Measurements from ENCODE around the gene P2RY2.
"Not testable (repeated sequence)": the region's sequence is repeated elsewhere in the genome, so short reads cannot be mapped to it uniquely, and the experiment has no call there.

Gene P2RY2

DNA sequence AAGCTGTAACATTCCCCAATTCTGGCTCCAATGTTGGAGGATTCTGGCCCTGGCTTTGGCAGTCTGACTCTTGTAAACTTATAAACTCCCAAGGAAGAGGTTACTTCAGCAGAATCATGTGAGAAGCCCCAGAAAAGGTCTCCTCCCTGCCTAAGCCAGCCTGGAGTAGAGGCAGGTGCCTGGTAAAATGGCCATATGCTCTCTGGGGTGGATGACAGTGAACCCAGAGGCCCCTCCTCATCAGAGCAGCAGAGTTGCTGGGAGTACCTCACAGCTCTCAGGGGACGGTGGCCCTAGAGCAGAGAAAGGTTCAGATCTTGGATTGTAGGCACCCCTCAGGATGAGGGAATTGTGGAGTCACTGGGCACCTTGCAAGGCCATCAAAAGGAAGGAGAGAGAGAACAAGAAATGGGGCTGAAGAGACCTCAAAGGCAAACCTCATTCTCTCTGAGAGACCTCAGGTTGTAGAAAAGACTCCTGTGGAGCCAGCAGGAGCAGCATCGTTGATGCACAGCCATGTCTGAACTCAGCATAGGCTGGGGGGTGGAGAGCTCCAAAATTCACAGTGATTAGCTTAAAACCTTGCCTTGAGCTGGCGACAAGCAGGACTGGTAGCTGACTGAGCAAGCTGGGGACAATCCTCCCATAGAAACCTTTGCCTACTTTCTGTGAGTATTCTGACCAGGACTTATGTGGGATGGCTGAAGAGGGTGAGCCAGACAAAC is 49.2 kb downstream of the P2RY2 start:
- H3K27ac ChIP-seq (ENCODE audit: low read length) = no peak overlapping the region
- H3K4me1 ChIP-seq (ENCODE audit: control insufficient read depth in 1 of 2, insufficient read depth in 2 of 2, low read length in 2 of 2) = peaks cover 6 to 9% of the 10 kb centered on the region in 2 donors

DNA sequence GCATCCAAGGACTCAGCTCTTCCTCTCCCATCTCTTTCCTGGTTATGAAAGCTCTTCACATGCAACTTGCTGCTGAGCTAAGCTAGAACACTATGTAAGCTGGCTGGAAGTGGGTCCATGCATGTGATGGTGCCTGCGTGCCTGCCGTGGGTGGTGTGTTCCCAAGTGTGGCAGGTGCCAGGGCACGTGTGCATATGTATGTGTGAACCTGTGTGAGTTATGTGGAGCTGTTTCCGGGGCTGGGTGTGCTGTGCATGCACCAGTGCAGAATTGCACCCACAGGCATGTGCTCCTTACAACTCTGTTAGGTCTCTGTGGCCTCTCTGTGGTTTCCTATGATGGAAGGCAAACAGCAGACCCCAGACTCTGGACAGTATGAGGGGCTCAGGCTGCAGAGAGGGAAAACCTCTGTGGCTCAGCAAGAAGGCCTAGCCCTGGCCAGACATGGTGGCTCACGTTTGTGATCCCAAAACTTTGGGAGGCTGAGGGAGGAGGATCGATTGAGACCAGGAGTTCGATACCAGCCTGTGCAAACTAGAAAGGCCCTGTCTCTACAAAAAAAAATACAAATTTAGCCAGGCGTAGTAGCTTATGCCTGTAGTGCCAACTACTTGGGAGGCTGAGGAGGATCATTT is 49.9 kb downstream of the P2RY2 start:
- Histone ChIP-seq H3K27ac (ENCODE audit: low read length) (no peak overlapping the region), H3K4me1 (ENCODE audit: control insufficient read depth in 1 of 2, insufficient read depth in 2 of 2, low read length in 2 of 2) (peaks cover 6 to 9% of the 10 kb centered on the region in 2 donors)

More for the DNA sequence above, 49.2 kb downstream of the P2RY2 start:
- no peaks in the 10 kb centered on the region for H3K9me3 ChIP-seq (ENCODE audit: control insufficient read depth in 1 of 2, low read length in 2 of 2)
- peaks cover 6% of the 10 kb centered on the region for H3K27me3 ChIP-seq (ENCODE audit: low read depth, low read length)
- H3K36me3 ChIP-seq (ENCODE audit: control insufficient read depth in 1 of 2, insufficient read depth in 2 of 2, low read length in 2 of 2) = no peaks in the 10 kb centered on the region
- no peak overlapping the region for H3K4me3 ChIP-seq (ENCODE audit: low read depth in 1 of 2, low read length in 2 of 2)

DNA sequence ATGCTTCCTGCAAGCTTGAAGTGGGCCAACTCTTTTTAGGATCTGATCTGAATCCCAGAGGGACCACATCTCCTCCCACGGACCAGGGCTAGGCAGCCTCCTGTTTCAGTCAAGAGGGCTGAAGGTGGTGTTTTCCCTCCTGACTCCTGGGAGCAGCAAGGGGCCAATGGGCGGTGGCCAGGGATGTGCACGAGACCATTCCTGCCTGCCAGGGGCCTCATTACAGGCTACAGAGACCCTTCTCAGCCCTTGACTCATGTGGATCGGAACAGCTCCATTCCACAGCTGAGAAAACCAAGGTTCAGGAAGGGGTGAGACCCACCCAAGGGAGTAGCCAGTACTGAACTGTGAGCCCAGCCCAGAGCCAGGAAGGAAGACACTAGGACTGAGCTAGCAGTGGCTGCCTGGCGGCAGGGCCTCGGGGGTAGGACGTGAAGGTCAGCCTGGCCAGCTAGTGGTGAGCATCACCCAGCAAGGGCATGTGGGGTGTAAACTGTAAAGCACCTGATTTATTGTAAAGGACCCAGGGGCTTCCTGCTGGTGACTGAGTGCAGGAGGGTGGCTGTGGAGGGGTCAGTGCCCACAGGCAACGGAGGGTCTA is 50.7 kb downstream of the P2RY2 start:
- H3K9me3 ChIP-seq (ENCODE audit: control insufficient read depth in 1 of 2, low read length in 2 of 2) = no peaks in the 10 kb centered on the region
- peaks cover 9 to 11% of the 10 kb centered on the region in 2 donors for H3K4me1 ChIP-seq (ENCODE audit: control insufficient read depth in 1 of 2, insufficient read depth in 2 of 2, low read length in 2 of 2)
- H3K27ac ChIP-seq (ENCODE audit: low read length) = no peak overlapping the region
- H3K4me3 ChIP-seq (ENCODE audit: low read depth in 1 of 2, low read length in 2 of 2) = no peak overlapping the region
- no peaks in the 10 kb centered on the region for H3K36me3 ChIP-seq (ENCODE audit: control insufficient read depth in 1 of 2, insufficient read depth in 2 of 2, low read length in 2 of 2)
- H3K27me3 ChIP-seq (ENCODE audit: low read depth, low read length) = peaks cover 6% of the 10 kb centered on the region

More for the DNA sequence above, 49.9 kb downstream of the P2RY2 start:
- Histone ChIP-seq H3K27me3 (ENCODE audit: low read depth, low read length) (peaks cover 6% of the 10 kb centered on the region), H3K4me3 (ENCODE audit: low read depth in 1 of 2, low read length in 2 of 2) (no peak overlapping the region), H3K36me3 (ENCODE audit: control insufficient read depth in 1 of 2, insufficient read depth in 2 of 2, low read length in 2 of 2) (no peaks in the 10 kb centered on the region), H3K9me3 (ENCODE audit: control insufficient read depth in 1 of 2, low read length in 2 of 2) (no peaks in the 10 kb centered on the region)

DNA sequence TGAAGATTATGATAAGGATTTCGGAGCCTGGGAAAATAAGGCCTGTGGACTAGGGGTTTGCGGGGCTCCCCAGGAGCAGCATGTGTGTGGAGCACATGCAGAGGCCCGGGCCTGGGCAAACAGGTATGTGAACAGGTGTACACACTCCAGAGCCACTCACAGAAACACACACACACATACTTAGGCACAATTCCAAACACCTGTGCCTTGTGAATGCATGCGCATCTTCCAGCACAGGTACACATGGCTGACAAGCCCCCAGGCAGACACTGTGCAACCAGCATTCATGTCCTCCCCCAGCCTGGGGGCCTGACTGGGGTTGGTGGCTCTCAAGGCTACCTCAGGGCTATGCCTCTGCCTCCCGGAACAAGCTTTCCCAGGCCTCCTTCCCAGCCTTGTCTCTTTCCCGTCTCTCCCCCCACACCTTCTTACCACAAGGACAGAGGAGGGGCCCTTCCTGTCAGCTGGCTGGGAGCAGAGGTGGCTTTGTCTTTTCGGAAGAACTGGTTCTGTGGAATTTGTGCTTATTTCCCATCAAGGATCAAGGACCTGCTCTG is 51.5 kb downstream of the P2RY2 start:
- H3K27me3 ChIP-seq (ENCODE audit: low read depth, low read length) = peaks cover 6% of the 10 kb centered on the region
- no peak overlapping the region for H3K27ac ChIP-seq (ENCODE audit: low read length)
- H3K4me3 ChIP-seq (ENCODE audit: low read depth in 1 of 2, low read length in 2 of 2) = no peak overlapping the region
- peaks cover 9% of the 10 kb centered on the region in 2 donors for H3K4me1 ChIP-seq (ENCODE audit: control insufficient read depth in 1 of 2, insufficient read depth in 2 of 2, low read length in 2 of 2)
- H3K36me3 ChIP-seq (ENCODE audit: control insufficient read depth in 1 of 2, insufficient read depth in 2 of 2, low read length in 2 of 2) = no peaks in the 10 kb centered on the region
- no peaks in the 10 kb centered on the region for H3K9me3 ChIP-seq (ENCODE audit: control insufficient read depth in 1 of 2, low read length in 2 of 2)

DNA sequence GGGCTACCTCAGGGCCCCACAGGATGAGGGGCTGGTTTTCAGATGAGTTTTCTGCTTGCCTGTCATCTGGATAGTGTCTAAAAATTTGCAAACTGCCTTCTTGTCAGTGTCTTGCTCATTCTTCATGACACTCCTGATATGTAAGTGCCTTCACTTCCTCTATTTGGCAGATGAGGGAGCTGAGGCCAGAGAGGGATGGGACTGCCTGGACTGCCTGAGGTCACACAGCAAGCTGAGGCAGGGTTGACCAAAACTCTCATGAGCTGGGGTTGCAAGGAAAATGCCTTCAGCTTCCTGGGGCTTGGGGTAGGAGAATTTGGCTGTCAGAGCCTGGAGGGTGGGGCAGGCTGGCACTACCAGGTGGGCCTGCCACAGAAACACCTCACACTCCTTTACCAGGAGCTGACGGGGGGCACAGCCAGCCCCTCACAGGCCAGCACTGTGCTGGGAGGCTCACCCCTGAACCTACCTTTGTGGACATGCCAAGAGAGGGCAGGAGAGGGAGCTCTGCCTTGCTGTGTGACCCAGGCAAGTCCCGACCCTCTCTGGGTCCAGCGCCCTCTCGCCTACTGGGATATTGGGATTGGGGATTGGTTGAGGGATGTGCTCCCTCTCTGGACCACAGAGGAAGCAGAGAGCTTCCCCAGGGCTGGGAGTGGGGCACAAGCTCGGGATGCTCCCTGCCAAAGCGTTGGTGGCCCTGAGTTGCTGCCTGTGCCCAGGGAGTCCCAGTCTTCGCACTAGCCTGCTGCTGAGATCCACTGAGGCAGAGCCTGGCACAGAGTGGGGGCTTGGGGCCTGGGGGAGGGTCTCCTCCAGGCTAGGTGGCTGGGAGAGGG is 52.2 kb downstream of the P2RY2 start:
- Histone ChIP-seq H3K27ac (ENCODE audit: low read length) (no peak overlapping the region), H3K4me1 (ENCODE audit: control insufficient read depth in 1 of 2, insufficient read depth in 2 of 2, low read length in 2 of 2) (peaks cover 8 to 9% of the 10 kb centered on the region in 2 donors), H3K9me3 (ENCODE audit: control insufficient read depth in 1 of 2, low read length in 2 of 2) (no peaks in the 10 kb centered on the region), H3K36me3 (ENCODE audit: control insufficient read depth in 1 of 2, insufficient read depth in 2 of 2, low read length in 2 of 2) (no peaks in the 10 kb centered on the region), H3K4me3 (ENCODE audit: low read depth in 1 of 2, low read length in 2 of 2) (no peak overlapping the region), H3K27me3 (ENCODE audit: low read depth, low read length) (peaks cover under 1% of the 10 kb centered on the region)

DNA sequence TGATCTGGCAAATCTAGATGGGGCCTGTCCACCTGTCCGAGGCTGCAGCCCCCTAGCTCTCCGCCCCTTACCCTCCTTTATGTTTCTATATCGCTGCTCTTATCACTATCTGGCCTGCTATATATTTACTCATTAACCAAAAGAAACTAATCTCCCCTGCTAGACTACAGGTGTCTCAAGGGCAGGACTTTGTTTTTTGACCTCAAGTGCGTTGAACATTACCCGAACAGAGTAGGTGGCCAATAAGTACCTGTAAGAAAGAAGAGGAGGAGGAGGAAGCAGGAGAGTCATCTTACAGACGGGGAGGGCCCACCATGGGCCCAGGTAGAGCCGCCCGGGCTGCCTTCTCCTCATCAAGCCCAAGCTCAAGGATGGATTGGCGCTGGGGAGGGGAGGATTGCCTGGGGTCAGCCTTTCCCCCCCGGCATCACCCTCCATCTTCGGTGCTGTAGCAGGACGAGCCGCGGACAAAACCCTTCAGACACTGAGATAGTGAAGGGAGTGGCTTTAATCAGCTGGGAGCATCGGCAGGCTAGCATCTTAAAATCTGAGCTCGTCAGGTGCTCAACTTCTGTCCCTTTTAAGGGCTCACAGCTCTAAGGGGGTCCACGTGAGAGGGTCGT is 52.9 kb downstream of the P2RY2 start:
- Histone ChIP-seq H3K4me3 (ENCODE audit: low read depth in 1 of 2, low read length in 2 of 2) (no peak overlapping the region), H3K36me3 (ENCODE audit: control insufficient read depth in 1 of 2, insufficient read depth in 2 of 2, low read length in 2 of 2) (no peaks in the 10 kb centered on the region), H3K27ac (ENCODE audit: low read length) (no peak overlapping the region), H3K4me1 (ENCODE audit: control insufficient read depth in 1 of 2, insufficient read depth in 2 of 2, low read length in 2 of 2) (peaks cover 8 to 9% of the 10 kb centered on the region in 2 donors), H3K27me3 (ENCODE audit: low read depth, low read length) (no peaks in the 10 kb centered on the region), H3K9me3 (ENCODE audit: control insufficient read depth in 1 of 2, low read length in 2 of 2) (no peaks in the 10 kb centered on the region)

DNA sequence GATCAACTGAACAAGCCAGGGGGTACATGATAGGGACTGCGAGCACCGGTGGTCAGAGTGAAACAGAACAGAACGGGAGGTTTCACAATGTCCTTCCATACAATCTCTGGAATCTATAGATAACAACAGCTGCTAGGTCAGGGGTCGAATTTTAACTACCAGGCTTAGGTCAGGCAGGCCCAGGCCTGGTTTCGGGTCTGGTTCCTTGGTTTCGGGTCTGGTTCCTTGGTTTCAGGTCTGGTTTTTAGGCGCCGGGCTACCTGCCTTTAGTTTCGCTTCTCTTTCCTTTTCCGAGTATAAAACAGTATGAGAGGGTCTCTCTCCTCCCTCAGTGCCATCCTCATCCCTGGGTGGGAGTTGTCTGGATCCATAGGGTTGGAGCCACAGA is 53.4 kb downstream of the P2RY2 start:
- H3K9me3 ChIP-seq (ENCODE audit: control insufficient read depth in 1 of 2, low read length in 2 of 2); H3K27ac ChIP-seq (ENCODE audit: low read length); H3K4me3 ChIP-seq (ENCODE audit: low read depth in 1 of 2, low read length in 2 of 2); H3K36me3 ChIP-seq (ENCODE audit: control insufficient read depth in 1 of 2, insufficient read depth in 2 of 2, low read length in 2 of 2); H3K27me3 ChIP-seq (ENCODE audit: low read depth, low read length); H3K4me1 ChIP-seq (ENCODE audit: control insufficient read depth in 1 of 2, insufficient read depth in 2 of 2, low read length in 2 of 2): not testable (repeated sequence)

DNA sequence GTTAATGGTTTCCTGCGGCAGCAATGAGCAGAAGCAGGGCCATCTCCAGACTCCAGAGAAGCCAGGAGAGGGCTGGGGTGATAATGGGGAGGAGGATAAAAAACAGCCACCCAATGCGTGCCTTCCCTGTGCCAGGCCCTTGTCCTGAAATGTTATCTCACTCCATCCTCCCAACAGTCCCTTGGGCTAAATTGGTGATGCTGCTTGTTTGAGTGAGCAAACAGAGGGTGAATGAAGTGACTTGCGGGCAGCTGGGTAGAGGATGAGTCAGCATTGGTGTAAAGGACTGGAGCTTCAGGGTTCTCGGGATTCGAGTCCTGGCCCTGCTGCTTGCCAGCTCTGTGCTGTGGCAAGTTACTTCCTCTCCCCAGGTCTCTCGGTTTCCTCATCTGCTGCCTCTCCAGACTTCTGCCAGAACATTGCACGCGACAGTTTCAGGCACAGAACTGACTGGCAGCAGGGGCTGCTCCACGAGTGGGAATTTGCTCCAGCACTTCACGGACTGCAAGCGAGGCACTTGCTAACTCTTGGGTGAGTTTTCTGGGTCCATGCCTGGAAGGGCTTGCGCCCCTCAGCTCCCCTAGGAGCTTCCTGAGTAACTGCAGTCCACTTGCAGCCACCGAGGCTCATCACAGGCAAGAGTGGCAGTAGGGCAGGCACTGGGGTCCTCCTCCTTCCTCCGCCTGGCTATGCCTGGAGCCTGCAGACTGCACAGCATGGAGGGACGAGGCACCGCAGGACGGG is 54.0 kb downstream of the P2RY2 start, which contains the start of gene P2RY6:
Gene P2RY6, plus strand, starts transcription at position 403 of the 744 bp plus-strand sequence. CDS start 24,181 bp downstream, outside the sequence.
- peak within 1 kb of the TSS in 1 of 2 donors; percentile 8 for H3K4me3 ChIP-seq (ENCODE audit: low read depth in 1 of 2, low read length in 2 of 2)
- H3K27me3 ChIP-seq (ENCODE audit: low read depth, low read length) = no peaks in the 10 kb centered on the region
- H3K27ac ChIP-seq (ENCODE audit: low read length) = no peak within 1 kb of the TSS
- H3K4me1 ChIP-seq (ENCODE audit: control insufficient read depth in 1 of 2, insufficient read depth in 2 of 2, low read length in 2 of 2) = peaks cover 8 to 9% of the 10 kb centered on the region in 2 donors
- H3K36me3 ChIP-seq (ENCODE audit: control insufficient read depth in 1 of 2, insufficient read depth in 2 of 2, low read length in 2 of 2) = no peaks in the 10 kb centered on the region
- H3K9me3 ChIP-seq (ENCODE audit: control insufficient read depth in 1 of 2, low read length in 2 of 2) = no peaks in the 10 kb centered on the region

DNA sequence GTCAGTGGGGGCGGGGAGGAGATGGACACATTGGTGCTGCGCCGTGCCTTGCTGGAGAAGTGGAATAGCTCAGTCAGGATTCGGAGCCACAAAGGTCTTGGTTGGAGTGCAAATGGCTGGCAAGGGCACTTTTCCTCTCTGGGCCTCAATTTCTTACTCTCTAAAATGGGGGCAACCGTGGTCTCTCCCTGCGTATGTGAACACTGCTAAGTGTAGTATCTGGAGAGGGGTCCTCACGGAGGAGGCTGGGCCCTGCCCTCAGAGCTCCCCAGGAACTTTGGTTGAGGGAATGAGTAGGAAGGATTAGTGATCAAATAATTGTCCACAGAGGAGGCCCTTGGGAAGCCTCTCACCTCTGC is 54.6 kb downstream of the P2RY2 start:
- H3K4me1 ChIP-seq (ENCODE audit: control insufficient read depth in 1 of 2, insufficient read depth in 2 of 2, low read length in 2 of 2) = peaks cover 8 to 9% of the 10 kb centered on the region in 2 donors
- H3K36me3 ChIP-seq (ENCODE audit: control insufficient read depth in 1 of 2, insufficient read depth in 2 of 2, low read length in 2 of 2) = no peaks in the 10 kb centered on the region
- H3K9me3 ChIP-seq (ENCODE audit: control insufficient read depth in 1 of 2, low read length in 2 of 2) = no peaks in the 10 kb centered on the region
- no peak overlapping the region for H3K27ac ChIP-seq (ENCODE audit: low read length)
- no peak overlapping the region for H3K4me3 ChIP-seq (ENCODE audit: low read depth in 1 of 2, low read length in 2 of 2)
- H3K27me3 ChIP-seq (ENCODE audit: low read depth, low read length) = no peaks in the 10 kb centered on the region

DNA sequence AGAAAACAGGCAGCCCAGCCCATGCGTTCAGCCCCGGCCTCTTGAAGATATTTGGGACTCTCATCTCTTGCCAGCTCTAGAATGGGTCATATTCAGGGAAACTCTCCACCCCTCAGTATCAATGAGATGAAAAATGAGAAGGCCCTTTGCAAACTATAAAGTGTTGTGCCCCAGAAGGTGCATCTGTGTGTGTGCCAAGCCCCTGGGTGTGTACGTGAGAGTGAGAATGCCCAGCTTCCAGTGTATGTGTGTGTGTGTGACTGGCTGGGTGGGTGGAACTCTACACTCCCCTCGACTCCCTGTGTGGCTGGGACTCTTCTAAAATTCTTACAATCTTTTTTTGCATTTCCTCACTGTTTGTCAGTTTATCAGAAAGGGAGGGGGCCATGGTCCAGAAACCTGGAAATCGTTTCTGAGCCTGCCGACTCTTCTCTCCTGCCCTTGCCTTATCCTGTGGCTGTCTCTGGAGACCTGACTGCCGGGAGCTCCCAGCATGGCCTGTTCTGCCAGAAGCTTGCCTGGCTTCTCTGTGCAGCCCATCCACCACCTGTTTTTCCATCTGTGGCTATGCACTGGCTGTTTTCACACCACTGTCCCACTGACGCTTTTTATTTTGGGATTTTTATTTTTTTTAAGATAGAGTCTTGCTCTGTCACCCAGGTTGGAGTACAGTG is 55.3 kb downstream of the P2RY2 start:
- Histone ChIP-seq H3K4me3 (ENCODE audit: low read depth in 1 of 2, low read length in 2 of 2) (no peak overlapping the region), H3K36me3 (ENCODE audit: control insufficient read depth in 1 of 2, insufficient read depth in 2 of 2, low read length in 2 of 2) (no peaks in the 10 kb centered on the region), H3K9me3 (ENCODE audit: control insufficient read depth in 1 of 2, low read length in 2 of 2) (no peaks in the 10 kb centered on the region), H3K4me1 (ENCODE audit: control insufficient read depth in 1 of 2, insufficient read depth in 2 of 2, low read length in 2 of 2) (peaks cover 8 to 9% of the 10 kb centered on the region in 2 donors), H3K27ac (ENCODE audit: low read length) (no peak overlapping the region), H3K27me3 (ENCODE audit: low read depth, low read length) (no peaks in the 10 kb centered on the region)

All from muscle layer of duodenum (tissue), 2 donors.